ENCODE data around the gene PARPBP.
"Not testable (repeated sequence)": the region's sequence is repeated elsewhere in the genome, so short reads cannot be mapped to it uniquely, and the experiment has no call there.

Gene PARPBP

GRCh38 chr12:102119674-102120563, at the start of gene PARPBP, which contains the start of gene NUP37:
Gene PARPBP (plus strand): TSS chr12:102120183. CDS start chr12:102123889, 3,706 bp downstream.
Gene NUP37 (minus strand): TSS chr12:102120114. CDS start chr12:102118518, 1,596 bp downstream.
- Histone ChIP-seq H3K36me3 (ENCODE audit: control insufficient read depth, insufficient read depth, low read length) (no peaks in the 10 kb centered on the region), H3K27ac (ENCODE audit: low read depth, low read length) (peak within 1 kb of the TSS; percentile 76), H3K4me3 (ENCODE audit: low read length) (peak within 1 kb of the TSS; percentile 85), H3K27me3 (ENCODE audit: control insufficient read depth, insufficient read depth, low read length) (no peaks in the 10 kb centered on the region), H3K4me1 (ENCODE audit: control insufficient read depth, insufficient read depth, low read length) (peaks cover 4% of the 10 kb centered on the region), H3K9ac (ENCODE audit: low read length) (peak within 1 kb of the TSS; percentile 58)

GRCh38 chr12:102072092-102072491, 47.9 kb upstream of the PARPBP start:
- H3K27ac ChIP-seq (ENCODE audit: low read depth, low read length); H3K9ac ChIP-seq (ENCODE audit: low read length); H3K4me3 ChIP-seq (ENCODE audit: low read length); H3K4me1 ChIP-seq (ENCODE audit: control insufficient read depth, insufficient read depth, low read length); H3K36me3 ChIP-seq (ENCODE audit: control insufficient read depth, insufficient read depth, low read length); H3K27me3 ChIP-seq (ENCODE audit: control insufficient read depth, insufficient read depth, low read length): not testable (repeated sequence)

GRCh38 chr12:102080842-102081241, 39.1 kb upstream of the PARPBP start:
- Histone ChIP-seq H3K36me3 (ENCODE audit: control insufficient read depth, insufficient read depth, low read length) (peaks cover 4% of the 10 kb centered on the region), H3K27ac (ENCODE audit: low read depth, low read length) (no peak overlapping the region), H3K27me3 (ENCODE audit: control insufficient read depth, insufficient read depth, low read length) (no peaks in the 10 kb centered on the region), H3K9ac (ENCODE audit: low read length) (no peak overlapping the region), H3K4me1 (ENCODE audit: control insufficient read depth, insufficient read depth, low read length) (no peaks in the 10 kb centered on the region), H3K4me3 (ENCODE audit: low read length) (no peak overlapping the region)

- not testable (repeated sequence) for H3K27ac ChIP-seq (ENCODE audit: low read depth, low read length); H3K4me3 ChIP-seq (ENCODE audit: low read length); H3K36me3 ChIP-seq (ENCODE audit: control insufficient read depth, insufficient read depth, low read length); H3K4me1 ChIP-seq (ENCODE audit: control insufficient read depth, insufficient read depth, low read length); H3K27me3 ChIP-seq (ENCODE audit: control insufficient read depth, insufficient read depth, low read length); H3K9ac ChIP-seq (ENCODE audit: low read length)
Observed at GRCh38 chr12:102089228-102089835, 30.7 kb upstream of the PARPBP start.

- no peaks in the 10 kb centered on the region for H3K4me1 ChIP-seq (ENCODE audit: control insufficient read depth, insufficient read depth, low read length)
- no peak overlapping the region for H3K27ac ChIP-seq (ENCODE audit: low read depth, low read length)
- no peaks in the 10 kb centered on the region for H3K27me3 ChIP-seq (ENCODE audit: control insufficient read depth, insufficient read depth, low read length)
- no peaks in the 10 kb centered on the region for H3K36me3 ChIP-seq (ENCODE audit: control insufficient read depth, insufficient read depth, low read length)
- no peak overlapping the region for H3K4me3 ChIP-seq (ENCODE audit: low read length)
- no peak overlapping the region for H3K9ac ChIP-seq (ENCODE audit: low read length)
Observed at GRCh38 chr12:102093319-102093718, 26.7 kb upstream of the PARPBP start.

- H3K9ac ChIP-seq (ENCODE audit: low read length), result no peak overlapping the region
- H3K4me3 ChIP-seq (ENCODE audit: low read length), result no peak overlapping the region
- no peaks in the 10 kb centered on the region for H3K4me1 ChIP-seq (ENCODE audit: control insufficient read depth, insufficient read depth, low read length)
- H3K27me3 ChIP-seq (ENCODE audit: control insufficient read depth, insufficient read depth, low read length), result no peaks in the 10 kb centered on the region
- H3K27ac ChIP-seq (ENCODE audit: low read depth, low read length), result no peak overlapping the region
- peaks cover 3% of the 10 kb centered on the region for H3K36me3 ChIP-seq (ENCODE audit: control insufficient read depth, insufficient read depth, low read length)
Observed at GRCh38 chr12:102095677-102096263, 24.2 kb upstream of the PARPBP start.

GRCh38 chr12:102096855-102097254, 23.1 kb upstream of the PARPBP start:
- H3K27ac ChIP-seq (ENCODE audit: low read depth, low read length), result no peak overlapping the region
- H3K9ac ChIP-seq (ENCODE audit: low read length), result no peak overlapping the region
- H3K4me1 ChIP-seq (ENCODE audit: control insufficient read depth, insufficient read depth, low read length), result no peaks in the 10 kb centered on the region
- H3K36me3 ChIP-seq (ENCODE audit: control insufficient read depth, insufficient read depth, low read length), result peaks cover 3% of the 10 kb centered on the region
- H3K27me3 ChIP-seq (ENCODE audit: control insufficient read depth, insufficient read depth, low read length), result no peaks in the 10 kb centered on the region
- no peak overlapping the region for H3K4me3 ChIP-seq (ENCODE audit: low read length)

GRCh38 chr12:102106905-102107304, 13.1 kb upstream of the PARPBP start:
- no peaks in the 10 kb centered on the region for H3K27me3 ChIP-seq (ENCODE audit: control insufficient read depth, insufficient read depth, low read length)
- no peak overlapping the region for H3K9ac ChIP-seq (ENCODE audit: low read length)
- H3K4me3 ChIP-seq (ENCODE audit: low read length), result no peak overlapping the region
- H3K4me1 ChIP-seq (ENCODE audit: control insufficient read depth, insufficient read depth, low read length), result no peaks in the 10 kb centered on the region
- H3K36me3 ChIP-seq (ENCODE audit: control insufficient read depth, insufficient read depth, low read length), result peaks cover 18% of the 10 kb centered on the region
- H3K27ac ChIP-seq (ENCODE audit: low read depth, low read length), result no peak overlapping the region

- no peak overlapping the region for H3K27ac ChIP-seq (ENCODE audit: low read depth, low read length)
- peaks cover 19% of the 10 kb centered on the region for H3K36me3 ChIP-seq (ENCODE audit: control insufficient read depth, insufficient read depth, low read length)
- no peaks in the 10 kb centered on the region for H3K4me1 ChIP-seq (ENCODE audit: control insufficient read depth, insufficient read depth, low read length)
- no peak overlapping the region for H3K4me3 ChIP-seq (ENCODE audit: low read length)
- no peaks in the 10 kb centered on the region for H3K27me3 ChIP-seq (ENCODE audit: control insufficient read depth, insufficient read depth, low read length)
- no peak overlapping the region for H3K9ac ChIP-seq (ENCODE audit: low read length)
Observed at GRCh38 chr12:102107970-102108369, 12.0 kb upstream of the PARPBP start.

- Histone ChIP-seq H3K9ac (ENCODE audit: low read length) (no peak overlapping the region), H3K4me1 (ENCODE audit: control insufficient read depth, insufficient read depth, low read length) (no peaks in the 10 kb centered on the region), H3K4me3 (ENCODE audit: low read length) (no peak overlapping the region), H3K27me3 (ENCODE audit: control insufficient read depth, insufficient read depth, low read length) (no peaks in the 10 kb centered on the region), H3K27ac (ENCODE audit: low read depth, low read length) (no peak overlapping the region), H3K36me3 (ENCODE audit: control insufficient read depth, insufficient read depth, low read length) (peaks cover 19% of the 10 kb centered on the region)
Observed at GRCh38 chr12:102110782-102111181, 9.2 kb upstream of the PARPBP start.

- Histone ChIP-seq H3K27ac (ENCODE audit: low read depth, low read length) (no peak overlapping the region), H3K9ac (ENCODE audit: low read length) (no peak overlapping the region), H3K27me3 (ENCODE audit: control insufficient read depth, insufficient read depth, low read length) (no peaks in the 10 kb centered on the region), H3K4me3 (ENCODE audit: low read length) (no peak overlapping the region), H3K36me3 (ENCODE audit: control insufficient read depth, insufficient read depth, low read length) (peaks cover 12% of the 10 kb centered on the region), H3K4me1 (ENCODE audit: control insufficient read depth, insufficient read depth, low read length) (no peaks in the 10 kb centered on the region)
Observed at GRCh38 chr12:102114212-102114611, 5.8 kb upstream of the PARPBP start.

GRCh38 chr12:102116392-102116791, 3.6 kb upstream of the PARPBP start:
- Histone ChIP-seq H3K4me1 (ENCODE audit: control insufficient read depth, insufficient read depth, low read length) (peaks cover 4% of the 10 kb centered on the region), H3K4me3 (ENCODE audit: low read length) (no peak overlapping the region), H3K27me3 (ENCODE audit: control insufficient read depth, insufficient read depth, low read length) (no peaks in the 10 kb centered on the region), H3K36me3 (ENCODE audit: control insufficient read depth, insufficient read depth, low read length) (peaks cover 2% of the 10 kb centered on the region), H3K9ac (ENCODE audit: low read length) (no peak overlapping the region), H3K27ac (ENCODE audit: low read depth, low read length) (no peak overlapping the region)
